Hematopoietic multipotent progenitor cell treated with erythropoietin and hydrocortisone succinate and interleukin-3 and kit ligand, for 17 days (in vitro differentiated cells): Measurements from ENCODE around the gene CHCHD3.

ENCODE experiments used
- DNase-seq: peaks from one replicate; pipeline ENCODE4 v3.0.0-alpha.2; 2015; ENCODE audit warnings: low spot score

The CHCHD3 gene

DNA sequence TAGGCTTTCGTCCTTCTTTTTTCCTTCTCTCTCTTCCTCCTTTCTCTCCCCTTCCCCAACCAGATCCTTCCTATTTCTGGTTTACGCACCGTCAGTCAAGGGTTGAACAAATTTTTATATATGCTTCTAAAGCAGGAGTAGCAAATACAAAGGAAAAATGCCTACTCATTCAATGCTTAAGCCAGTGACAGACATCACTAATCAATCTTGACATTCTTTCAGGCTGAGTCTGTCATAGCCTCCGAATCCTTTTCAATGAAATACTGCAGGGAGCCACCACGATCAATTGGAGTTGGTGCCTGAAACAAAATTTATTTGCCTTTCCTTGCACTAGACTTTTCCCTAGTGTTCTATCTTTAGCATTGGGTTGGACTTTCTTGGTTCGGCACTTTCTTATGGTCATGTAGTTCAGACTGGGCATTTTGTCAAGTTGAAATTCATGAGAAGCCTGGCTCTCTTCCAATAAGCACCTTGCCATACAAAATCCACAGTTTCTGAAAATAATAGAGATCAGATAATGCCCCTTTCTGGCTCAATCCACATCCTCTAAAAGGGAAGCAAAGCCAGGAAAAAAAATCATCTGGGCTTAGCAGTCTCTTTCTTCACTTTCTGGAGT, 266.1 kb downstream of the CHCHD3 start:
- DNase-seq, result no peak

GRCh38 chr7:132815130-132815529, 266.8 kb downstream of the CHCHD3 start:
- no peak for DNase-seq

DNA sequence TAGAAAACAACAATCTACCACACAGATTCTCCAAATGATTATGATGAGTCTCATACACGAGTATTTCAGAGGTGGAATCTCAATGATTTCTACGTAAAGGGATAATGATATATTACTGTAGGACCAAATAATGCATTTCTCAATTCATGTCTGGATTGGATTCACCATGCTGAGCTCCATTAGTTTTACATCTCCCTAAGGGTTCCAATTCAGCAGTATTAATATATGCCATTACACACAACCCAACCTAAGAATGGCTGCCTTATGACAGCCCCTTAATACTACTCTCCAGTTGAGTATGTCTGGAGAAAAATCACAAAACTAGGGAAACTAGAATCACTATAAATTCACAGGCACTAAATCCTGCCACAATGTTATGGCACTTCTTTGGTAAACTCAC, 271.3 kb downstream of the CHCHD3 start:
- no peak for DNase-seq

GRCh38 chr7:132806834-132807233, 275.1 kb downstream of the CHCHD3 start:
- no peak for DNase-seq

DNA sequence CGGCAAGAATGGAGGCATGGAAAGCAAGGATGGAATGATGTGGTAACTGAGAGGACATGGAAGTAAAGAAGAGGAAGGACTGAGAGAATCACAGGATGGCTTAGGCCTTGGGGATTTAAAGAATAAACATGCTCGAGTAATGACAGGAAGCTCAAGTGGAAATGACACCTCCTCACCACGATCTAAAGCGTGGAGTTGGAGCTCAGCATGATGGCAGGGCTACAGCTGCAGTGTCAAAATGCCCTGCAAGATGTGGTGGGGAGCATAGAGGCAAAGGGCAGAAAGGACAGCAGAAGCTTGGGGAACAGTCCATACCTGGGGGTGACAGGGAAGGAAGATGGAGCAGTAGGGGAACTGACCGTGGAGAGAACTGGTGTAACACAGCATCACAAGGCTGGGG, 276.1 kb downstream of the CHCHD3 start:
- DNase-seq, result no peak

DNA sequence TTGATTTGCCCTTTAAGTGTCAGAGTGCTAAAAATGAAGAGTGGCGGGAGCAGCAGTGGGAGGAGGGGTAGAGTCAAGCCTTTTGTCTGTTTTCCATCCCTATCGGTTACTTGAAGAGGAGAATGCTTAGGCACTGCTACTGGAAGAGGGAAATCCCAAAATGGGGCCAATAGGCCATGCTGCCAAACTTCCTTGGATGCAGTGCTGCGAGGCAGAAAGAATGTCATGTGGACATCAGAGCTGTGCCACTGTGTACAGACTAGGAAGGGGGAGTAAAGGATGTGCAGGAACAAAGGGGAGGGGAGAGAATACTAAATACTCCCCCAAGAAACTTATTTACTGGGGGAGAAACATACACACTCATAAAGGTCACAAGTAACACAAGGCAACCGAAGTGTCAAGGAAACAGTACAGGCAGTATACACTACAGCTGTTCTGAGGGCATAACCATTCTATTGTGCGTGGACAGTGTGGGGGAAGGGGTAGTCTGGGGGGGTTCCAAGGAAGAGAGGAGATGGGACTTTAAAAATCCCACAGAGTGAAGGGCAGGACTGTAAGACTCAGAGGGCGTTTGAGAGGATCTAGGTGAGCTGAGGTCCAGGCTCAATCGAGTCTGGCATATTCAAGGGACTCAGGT, 276.9 kb downstream of the CHCHD3 start:
- DNase-seq, result no peak

- no peak for DNase-seq
Measured at GRCh38 chr7:132800522-132800921, 281.4 kb downstream of the CHCHD3 start.

DNA sequence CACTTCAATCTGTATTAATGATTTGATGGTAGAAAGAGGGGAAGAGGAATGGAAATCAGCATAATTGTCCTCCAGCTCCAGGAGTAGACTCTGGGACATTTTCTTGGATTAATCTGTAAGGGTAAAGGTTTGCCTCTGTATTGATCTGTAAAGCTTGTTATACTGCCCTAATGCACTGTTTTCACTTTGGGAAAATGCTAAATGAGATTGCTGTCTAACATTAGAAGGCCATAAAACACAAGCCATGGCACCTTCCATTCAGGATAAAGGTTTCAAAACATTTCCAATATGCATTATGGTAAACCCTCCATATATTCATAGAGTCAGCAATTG, 282.8 kb downstream of the CHCHD3 start:
- no peak for DNase-seq

DNA sequence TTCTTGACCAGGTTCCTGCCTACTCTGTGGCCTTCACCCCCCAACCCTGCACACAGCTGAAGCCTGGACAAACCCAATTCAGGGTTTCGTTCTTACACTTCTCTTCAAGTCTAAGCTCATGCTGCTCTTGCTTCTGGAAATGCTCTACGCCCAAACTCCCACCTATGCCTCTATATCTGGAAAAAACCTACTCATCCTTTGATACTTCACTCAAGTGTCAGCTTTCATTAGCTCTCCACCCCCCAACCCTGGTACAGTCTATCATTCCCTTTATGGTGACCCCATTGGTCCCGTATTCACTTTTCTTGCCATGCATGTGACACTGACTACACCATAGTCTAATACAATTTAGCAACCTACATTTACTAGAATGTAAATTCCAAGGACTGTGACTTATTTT, 284.7 kb downstream of the CHCHD3 start:
- no peak for DNase-seq

DNA sequence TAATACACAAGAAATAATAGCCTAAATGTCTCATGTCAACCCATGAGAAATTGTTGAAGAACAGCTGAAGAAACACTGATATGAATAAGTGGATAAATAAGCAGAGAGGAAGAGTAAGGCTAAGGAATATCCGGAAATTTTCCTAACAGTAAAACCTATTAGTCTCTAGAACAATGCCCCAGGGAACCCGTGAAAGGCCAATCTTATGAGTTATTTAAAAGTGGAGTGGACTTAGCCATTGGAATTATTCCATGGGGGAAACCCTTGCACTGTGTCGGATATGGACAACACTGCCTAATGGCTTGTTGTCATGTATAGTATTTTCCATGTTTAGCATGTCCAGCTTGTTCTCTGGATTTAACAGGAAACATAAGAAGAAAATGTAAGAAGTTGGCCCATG, 288.4 kb downstream of the CHCHD3 start:
- no peak for DNase-seq

DNA sequence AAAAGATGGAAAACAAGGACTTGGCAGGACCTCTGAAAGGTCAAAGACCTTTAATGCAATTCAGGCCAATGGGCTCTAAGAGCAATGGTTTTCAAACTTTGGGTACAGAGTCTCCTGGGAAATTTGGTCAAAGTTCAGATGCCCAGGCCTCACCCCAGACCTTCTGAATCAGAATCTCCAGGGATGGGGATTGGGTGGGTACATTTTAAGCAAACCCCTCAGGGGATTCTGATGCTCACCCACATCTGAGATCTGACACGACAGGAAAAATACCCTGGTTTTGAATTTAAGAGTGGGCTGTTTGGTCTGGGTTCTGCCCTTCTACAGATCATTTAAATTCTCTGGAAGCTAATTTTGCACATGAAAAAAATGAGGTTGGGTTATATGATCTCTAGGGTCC, 290.9 kb downstream of the CHCHD3 start:
- no peak for DNase-seq

GRCh38 chr7:132790104-132790503, 291.8 kb downstream of the CHCHD3 start:
- DNase-seq, result no peak

DNA sequence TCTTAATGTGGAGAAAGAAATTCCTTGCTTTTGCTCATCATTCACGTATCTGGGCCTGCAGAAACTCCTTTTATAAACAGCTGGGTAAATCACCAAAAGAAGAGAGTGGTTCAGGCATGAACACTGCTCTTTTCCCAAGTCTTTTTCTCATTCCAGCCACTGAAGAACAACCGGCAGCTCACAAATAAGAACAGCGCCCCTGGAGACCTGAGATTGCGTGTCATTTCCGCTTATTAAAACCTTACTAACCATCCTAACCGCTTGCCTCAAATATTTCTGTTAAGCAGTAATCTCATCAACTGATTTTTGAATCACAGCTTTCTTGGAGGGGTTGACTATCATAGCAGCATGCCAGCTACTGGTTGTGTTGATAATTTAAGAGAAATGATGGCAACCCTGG, 292.6 kb downstream of the CHCHD3 start:
- no peak for DNase-seq

DNA sequence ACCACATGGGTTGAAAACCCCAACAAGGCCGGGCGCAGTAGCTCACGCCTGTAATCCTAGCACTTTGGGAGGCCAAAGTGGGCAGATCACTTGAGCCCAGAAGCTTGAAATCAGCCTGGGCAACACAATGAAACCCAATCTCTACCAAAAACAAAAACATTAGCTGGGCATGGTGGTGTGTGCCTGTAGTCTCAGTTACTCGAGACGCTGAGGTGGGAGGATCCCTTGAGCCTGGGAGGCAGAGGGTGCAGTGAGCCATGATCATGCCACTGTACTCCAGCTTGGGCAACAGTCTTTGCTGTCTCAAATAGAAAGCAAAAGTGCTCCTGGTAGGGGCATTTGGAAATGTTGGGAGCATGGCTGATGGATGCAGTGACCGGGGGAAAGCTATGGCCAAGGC, 296.0 kb downstream of the CHCHD3 start:
- DNase-seq, result no peak

- no peak for DNase-seq
Measured at GRCh38 chr7:132784406-132784805, 297.5 kb downstream of the CHCHD3 start.

- no peak for DNase-seq
Measured at GRCh38 chr7:132783824-132784223, 298.1 kb downstream of the CHCHD3 start.

DNA sequence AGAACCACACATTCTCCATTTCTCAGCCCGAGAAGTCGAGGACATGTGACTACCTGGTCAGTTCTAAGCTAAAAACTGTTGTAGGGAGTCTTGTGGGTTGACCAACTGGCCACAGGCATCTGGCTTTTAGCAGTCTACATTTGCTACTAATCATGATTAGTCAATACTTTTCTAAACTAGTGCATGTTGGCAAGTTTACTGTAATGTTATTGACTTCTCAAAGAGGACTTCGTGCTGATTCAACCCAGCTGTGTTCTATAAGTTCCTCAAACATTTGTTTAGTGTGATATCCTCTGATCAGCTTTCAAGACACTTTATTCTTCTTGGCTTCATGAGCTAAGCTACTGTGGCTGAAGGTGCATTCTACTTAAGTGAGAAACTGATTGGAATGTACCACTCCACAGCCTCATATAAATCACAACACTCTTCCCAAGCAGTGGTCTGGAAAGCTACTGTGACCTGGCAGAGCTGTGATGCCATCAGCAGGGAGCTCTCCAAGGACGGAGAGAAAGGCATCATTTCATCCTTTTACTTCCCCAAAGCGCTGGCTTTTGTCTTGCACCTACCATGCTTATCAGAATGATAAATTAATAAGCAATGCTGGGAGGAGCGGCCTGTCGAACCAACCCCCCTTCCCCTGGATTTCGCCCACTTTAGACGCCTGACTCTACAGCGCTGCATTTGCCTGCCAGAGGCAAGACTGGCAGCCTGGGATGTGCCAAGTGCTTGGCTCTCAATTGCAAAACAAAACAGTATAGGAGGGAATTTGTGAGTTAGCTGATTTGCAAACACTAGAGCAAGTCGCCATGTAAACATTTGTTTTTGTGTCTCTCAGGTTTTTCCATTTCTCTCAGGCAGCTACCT, 298.9 kb downstream of the CHCHD3 start:
- no peak for DNase-seq

DNA sequence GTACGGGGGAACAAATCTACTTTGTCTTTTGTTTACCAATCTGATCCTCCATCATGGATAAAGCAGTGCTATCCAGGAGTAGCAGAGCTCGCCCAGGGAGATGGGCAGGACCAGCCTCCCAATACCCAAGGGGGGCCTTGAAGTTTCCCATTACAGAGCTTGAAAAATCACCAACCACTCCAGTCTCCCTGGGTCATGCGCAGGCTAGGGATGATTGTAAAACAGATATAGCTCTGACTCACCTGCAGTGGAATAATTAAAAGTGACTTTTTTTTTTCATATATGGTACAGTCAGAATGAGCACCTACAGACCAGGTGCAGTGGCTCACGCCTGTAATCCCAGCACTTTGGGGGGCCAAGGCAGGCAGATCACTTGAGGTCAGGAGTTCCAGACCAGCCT, 301.1 kb downstream of the CHCHD3 start:
- no peak for DNase-seq

GRCh38 chr7:132779164-132779563, 302.7 kb downstream of the CHCHD3 start:
- DNase-seq, result no peak

GRCh38 chr7:132778761-132779160, 303.1 kb downstream of the CHCHD3 start:
- no peak for DNase-seq

GRCh38 chr7:132777956-132778355, 303.9 kb downstream of the CHCHD3 start:
- no peak for DNase-seq

DNA sequence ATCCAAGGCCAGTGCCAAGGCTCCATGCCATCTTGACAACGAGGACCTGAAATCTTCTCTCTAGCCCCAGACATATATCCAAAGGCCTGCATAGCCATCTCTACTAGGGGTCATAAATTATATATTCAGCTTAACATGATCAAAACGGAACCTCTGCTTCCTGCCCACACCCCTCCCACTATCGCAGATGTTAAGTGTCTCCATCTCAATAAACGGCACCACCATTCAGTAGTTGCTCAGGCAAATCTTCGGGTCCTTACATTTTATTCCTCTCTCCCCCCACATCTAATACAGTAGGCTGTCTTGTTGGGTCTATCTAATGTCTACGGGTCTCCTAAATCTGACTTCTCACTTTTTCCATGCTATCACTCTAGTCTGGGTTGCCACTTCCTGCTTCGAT, 304.5 kb downstream of the CHCHD3 start:
- DNase-seq, result no peak

GRCh38 chr7:132776048-132776620, 305.8 kb downstream of the CHCHD3 start:
- no peak for DNase-seq
